ENCODE measurements around the gene RCAN2.

The RCAN2 gene

DNA sequence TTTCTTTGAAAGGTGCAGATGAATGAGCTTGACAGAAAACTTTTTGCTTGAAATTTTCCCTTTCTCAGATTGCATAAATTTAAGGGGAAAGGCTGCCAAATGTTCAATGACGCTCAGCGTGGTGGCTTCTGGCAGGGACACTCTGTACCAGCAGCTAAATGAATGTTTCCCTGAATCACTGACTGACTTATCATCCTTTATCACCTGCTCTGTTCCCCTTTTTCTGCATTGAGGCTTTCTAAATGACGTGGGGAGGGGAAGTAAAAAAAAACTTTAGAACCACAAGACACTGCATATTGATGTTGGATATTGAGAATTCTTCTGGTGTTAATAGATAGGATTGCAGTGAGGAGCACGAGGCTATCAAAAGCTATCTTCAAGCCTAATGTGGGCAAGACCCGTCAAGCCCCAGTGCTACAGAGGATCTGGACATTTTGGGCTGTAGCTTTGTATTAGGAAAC, 273.5 kb downstream of the RCAN2 start:
- H3K27ac Mint-ChIP-seq: no peak overlapping the region
- H3K36me3 Mint-ChIP-seq (ENCODE audit: low read depth): no peaks in the 10 kb centered on the region
- no peaks in the 10 kb centered on the region for H3K9me3 Mint-ChIP-seq
- no peaks in the 10 kb centered on the region for H3K27me3 Mint-ChIP-seq
- DNase-seq: no peak
- peaks cover 35% of the 10 kb centered on the region for H3K4me1 Mint-ChIP-seq (ENCODE audit: low read depth)
- H3K4me3 Mint-ChIP-seq: no peak overlapping the region

DNA sequence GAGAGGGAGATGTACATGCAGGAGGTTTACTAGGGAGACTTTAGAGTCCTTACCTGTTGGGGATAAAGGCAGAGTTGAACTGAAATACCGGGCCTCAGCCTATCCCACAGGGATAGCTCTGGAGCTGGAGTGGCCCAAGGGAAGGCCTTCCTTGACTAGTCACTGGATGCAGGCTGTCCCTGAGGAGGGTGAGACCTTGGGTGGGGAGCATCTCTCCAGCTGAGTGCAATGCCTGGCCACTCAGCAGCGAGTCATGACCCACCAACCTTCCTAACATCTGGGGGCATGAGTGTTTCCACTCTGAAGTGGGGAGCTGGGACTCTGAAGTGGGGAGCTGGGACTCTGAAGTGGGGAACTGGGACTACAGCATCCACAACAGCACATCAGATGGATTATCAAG, 274.4 kb downstream of the RCAN2 start:
- no peaks in the 10 kb centered on the region for H3K9me3 Mint-ChIP-seq
- H3K4me3 Mint-ChIP-seq: no peak overlapping the region
- no peaks in the 10 kb centered on the region for H3K36me3 Mint-ChIP-seq (ENCODE audit: low read depth)
- no peak overlapping the region for H3K27ac Mint-ChIP-seq
- H3K4me1 Mint-ChIP-seq (ENCODE audit: low read depth): peaks cover 35% of the 10 kb centered on the region
- no peaks in the 10 kb centered on the region for H3K27me3 Mint-ChIP-seq
- DNase-seq: no peak

DNA sequence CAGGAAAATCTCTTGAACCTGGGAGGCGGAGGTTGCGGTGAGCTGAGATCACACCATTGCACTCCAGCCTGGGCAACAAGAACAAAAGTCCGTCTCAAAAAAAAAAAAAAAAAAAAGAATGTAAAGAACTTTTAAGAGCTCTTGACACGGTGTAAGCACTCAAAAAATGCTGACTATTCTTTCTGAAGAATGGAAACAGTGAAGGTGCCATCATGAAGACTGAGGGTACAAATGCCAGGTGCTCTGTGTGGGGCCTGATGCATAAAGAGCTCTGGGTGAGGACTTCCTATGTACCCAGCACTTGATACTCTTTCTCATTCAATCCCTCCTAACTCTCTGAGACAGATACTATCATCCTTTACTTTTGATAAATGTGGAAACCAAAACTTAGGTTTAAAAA, 275.5 kb downstream of the RCAN2 start:
- Mint-ChIP-seq H3K27ac (no peak overlapping the region), H3K4me3 (no peak overlapping the region), H3K9me3 (no peaks in the 10 kb centered on the region), H3K36me3 (ENCODE audit: low read depth) (no peaks in the 10 kb centered on the region), H3K4me1 (ENCODE audit: low read depth) (peaks cover 30% of the 10 kb centered on the region), H3K27me3 (peaks cover 3% of the 10 kb centered on the region)
- DNase-seq: no peak

DNA sequence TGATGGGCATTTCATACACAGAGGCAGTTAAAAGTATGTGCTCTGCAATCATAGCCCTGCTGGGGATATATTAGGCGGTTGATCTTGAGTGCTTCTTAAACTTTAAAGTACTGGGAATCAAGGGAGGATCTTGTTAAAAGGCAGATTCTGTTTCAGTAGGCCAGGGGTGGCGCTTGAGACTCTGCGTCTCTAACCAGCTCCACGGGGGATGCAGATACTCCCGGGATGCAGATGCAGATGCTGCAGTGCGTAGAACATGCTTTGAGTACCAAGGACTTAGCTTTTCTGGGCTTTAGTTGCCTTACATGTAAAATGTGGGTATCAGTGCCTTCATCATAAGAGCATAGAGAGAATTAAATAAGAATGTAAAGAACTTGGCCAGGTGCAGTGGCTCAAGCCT, 276.0 kb downstream of the RCAN2 start:
- Mint-ChIP-seq H3K4me3 (no peak overlapping the region), H3K27me3 (peaks cover 3% of the 10 kb centered on the region), H3K27ac (no peak overlapping the region), H3K36me3 (ENCODE audit: low read depth) (no peaks in the 10 kb centered on the region), H3K4me1 (ENCODE audit: low read depth) (peaks cover 24% of the 10 kb centered on the region), H3K9me3 (no peaks in the 10 kb centered on the region)
- no peak for DNase-seq

DNA sequence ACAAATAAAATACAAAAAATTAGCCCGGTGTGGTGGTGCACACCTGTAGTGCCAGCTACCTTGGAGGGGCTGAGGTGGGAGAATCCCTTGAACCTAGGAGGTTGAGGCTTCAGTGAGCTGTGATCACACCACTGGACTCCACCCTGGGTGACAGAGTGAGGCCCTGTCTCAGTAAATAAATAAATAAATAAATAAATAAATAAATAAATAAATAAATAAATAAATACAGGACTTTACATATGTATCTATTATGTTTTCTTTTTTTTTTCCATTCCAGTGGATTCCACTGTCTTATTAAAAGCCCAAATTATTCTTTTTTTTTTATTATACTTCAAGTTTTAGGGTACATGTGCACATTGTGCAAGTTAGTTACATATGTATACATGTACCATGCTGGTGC, 279.3 kb downstream of the RCAN2 start:
- Mint-ChIP-seq H3K36me3 (ENCODE audit: low read depth) (no peaks in the 10 kb centered on the region), H3K27ac (no peak overlapping the region), H3K9me3 (no peaks in the 10 kb centered on the region), H3K4me1 (ENCODE audit: low read depth) (peaks cover 1% of the 10 kb centered on the region), H3K4me3 (no peak overlapping the region), H3K27me3 (peaks cover 10% of the 10 kb centered on the region)
- DNase-seq: no peak

DNA sequence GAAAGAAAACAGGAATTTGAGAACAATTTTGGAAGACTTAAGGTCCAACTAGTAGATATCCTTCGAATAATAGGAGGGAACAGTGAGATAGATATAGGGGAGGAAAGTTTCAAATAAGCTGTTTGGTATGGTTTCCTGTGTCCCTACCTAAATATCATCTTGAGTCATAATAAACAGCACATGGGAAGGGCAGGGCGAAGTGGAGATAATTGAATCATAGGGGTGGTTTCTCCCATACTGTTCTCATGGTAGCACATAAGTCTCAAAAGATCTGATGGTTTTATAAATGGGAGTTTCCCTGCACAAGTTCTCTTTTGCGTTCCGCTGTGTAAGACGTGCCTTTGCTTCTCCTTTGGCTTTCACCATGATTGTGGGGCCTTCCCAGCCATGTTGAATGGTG, 281.0 kb downstream of the RCAN2 start:
- Mint-ChIP-seq H3K27me3 (peaks cover 22% of the 10 kb centered on the region), H3K27ac (no peak overlapping the region), H3K4me3 (no peak overlapping the region), H3K9me3 (no peaks in the 10 kb centered on the region), H3K4me1 (ENCODE audit: low read depth) (no peaks in the 10 kb centered on the region), H3K36me3 (ENCODE audit: low read depth) (no peaks in the 10 kb centered on the region)
- no peak for DNase-seq

DNA sequence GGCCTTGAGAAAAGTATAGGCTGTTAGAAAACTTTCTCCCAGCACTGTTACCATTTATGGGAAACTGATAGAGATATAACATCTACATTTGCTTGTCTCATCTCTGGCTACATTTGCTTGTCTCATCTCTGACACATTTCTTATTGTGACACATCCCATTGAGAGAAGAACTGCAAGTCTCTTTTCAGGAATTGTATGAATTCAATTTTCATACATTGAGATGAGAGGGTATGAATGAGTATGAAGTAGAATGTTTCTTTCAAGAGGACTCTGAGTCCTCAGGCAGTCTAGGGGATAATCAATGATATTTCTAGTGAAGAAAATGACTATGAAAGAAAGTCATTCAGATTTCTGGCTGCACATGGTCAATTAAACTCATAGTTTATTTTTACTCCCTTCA, 282.9 kb downstream of the RCAN2 start:
- Mint-ChIP-seq H3K9me3 (no peaks in the 10 kb centered on the region), H3K4me3 (no peak overlapping the region), H3K27ac (no peak overlapping the region), H3K27me3 (peaks cover 26% of the 10 kb centered on the region), H3K36me3 (ENCODE audit: low read depth) (no peaks in the 10 kb centered on the region), H3K4me1 (ENCODE audit: low read depth) (no peaks in the 10 kb centered on the region)
- DNase-seq: no peak

DNA sequence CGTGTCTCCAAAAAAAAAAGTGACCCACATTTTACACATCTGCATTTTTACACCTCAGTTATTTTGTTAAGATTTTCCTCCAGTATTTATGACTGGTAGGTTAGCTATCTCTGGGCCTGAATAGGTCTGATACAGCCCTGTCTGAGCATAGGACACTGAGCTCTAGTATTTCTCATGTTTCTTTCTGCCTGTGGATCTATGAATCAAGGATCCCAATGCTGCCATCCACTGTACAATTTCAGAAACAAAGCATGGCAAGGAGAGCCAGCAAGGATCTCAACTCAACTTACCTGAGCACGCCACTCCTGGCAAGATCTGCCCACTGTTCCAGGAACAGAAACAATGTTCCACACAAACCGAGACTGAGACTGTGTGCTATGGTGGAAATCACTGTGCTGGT, 284.1 kb downstream of the RCAN2 start:
- DNase-seq: no peak
- H3K27me3 Mint-ChIP-seq: peaks cover 26% of the 10 kb centered on the region
- H3K4me1 Mint-ChIP-seq (ENCODE audit: low read depth): no peaks in the 10 kb centered on the region
- H3K27ac Mint-ChIP-seq: no peak overlapping the region
- no peaks in the 10 kb centered on the region for H3K36me3 Mint-ChIP-seq (ENCODE audit: low read depth)
- H3K4me3 Mint-ChIP-seq: no peak overlapping the region
- no peaks in the 10 kb centered on the region for H3K9me3 Mint-ChIP-seq

DNA sequence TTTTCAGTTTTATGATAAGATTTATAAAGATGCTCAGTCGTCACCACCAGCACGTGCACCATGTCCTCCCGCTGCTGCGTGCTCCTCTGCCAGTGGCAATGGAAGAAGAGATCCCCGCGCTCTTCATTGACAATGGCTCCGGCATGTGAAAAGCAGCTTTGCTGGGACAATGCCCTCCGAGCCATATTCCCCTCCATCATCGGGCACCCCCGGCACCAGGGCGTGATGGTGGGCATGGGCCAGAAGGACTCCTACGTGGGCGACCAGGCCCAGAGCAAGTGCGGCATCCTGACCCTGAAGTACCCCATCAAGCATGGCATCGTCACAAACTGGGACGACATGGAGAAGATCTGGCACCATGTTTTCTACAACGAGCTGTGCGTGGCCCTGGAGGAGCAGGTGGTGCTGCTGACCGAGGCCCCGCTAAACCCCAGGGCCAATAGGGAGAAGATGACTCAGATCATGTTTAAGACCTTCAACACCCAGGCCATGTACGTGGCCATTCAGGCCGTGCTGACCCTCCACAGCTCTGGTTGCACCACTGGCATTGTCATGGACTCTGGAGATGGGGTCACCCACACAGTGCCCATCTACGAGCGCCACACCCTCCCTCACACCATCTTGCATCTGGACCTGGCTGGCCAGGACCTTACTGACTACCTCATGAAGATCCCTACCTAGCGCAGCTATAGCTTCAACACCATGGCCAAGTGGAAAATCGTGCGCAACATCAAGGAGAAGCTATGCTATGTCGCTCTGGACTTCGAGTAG, 286.2 kb downstream of the RCAN2 start:
- no peak overlapping the region for H3K4me3 Mint-ChIP-seq
- no peaks in the 10 kb centered on the region for H3K36me3 Mint-ChIP-seq (ENCODE audit: low read depth)
- no peaks in the 10 kb centered on the region for H3K4me1 Mint-ChIP-seq (ENCODE audit: low read depth)
- peaks cover 30% of the 10 kb centered on the region for H3K27me3 Mint-ChIP-seq
- no peak overlapping the region for H3K27ac Mint-ChIP-seq
- H3K9me3 Mint-ChIP-seq: no peaks in the 10 kb centered on the region
- DNase-seq: no peak

DNA sequence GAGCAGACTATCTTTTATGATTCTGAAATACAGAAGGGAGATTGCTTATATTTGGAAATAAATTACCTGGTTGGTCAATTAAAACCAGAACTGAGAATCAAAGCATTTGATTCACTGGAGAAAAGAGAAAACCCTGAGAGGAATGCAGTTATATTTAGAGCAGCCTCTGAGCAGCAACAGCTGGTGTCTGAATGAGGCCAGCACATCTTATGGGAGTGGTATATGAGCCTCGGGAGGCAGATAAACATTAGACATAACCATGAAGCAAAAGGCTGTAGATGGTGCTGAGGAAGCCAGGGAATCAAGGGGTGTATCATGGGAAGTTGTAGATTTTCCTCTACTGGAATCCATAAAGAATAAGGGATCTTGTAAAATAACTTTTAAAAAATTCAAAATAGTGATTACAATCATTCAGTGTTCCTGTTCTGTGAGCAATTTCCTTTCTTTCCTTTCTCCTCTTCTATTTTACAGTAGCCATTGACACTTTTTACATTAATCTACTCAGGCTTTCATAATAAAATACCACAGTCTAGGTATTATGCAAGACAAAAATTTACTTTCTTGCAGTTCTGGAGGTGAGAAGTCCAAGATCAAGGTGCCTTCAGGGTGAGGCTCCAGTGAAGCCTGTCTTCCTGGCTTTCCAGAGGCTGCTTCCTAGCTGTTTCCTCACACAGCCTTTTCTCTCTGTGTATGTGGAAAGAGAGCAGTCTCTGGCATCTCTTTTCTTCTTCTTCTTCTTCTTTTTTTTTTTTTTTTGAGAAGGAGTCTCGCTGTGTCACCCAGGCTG, 287.7 kb downstream of the RCAN2 start:
- no peaks in the 10 kb centered on the region for H3K36me3 Mint-ChIP-seq (ENCODE audit: low read depth)
- no peaks in the 10 kb centered on the region for H3K4me1 Mint-ChIP-seq (ENCODE audit: low read depth)
- no peaks in the 10 kb centered on the region for H3K9me3 Mint-ChIP-seq
- H3K4me3 Mint-ChIP-seq: no peak overlapping the region
- no peak overlapping the region for H3K27ac Mint-ChIP-seq
- DNase-seq: no peak
- peaks cover 30% of the 10 kb centered on the region for H3K27me3 Mint-ChIP-seq

DNA sequence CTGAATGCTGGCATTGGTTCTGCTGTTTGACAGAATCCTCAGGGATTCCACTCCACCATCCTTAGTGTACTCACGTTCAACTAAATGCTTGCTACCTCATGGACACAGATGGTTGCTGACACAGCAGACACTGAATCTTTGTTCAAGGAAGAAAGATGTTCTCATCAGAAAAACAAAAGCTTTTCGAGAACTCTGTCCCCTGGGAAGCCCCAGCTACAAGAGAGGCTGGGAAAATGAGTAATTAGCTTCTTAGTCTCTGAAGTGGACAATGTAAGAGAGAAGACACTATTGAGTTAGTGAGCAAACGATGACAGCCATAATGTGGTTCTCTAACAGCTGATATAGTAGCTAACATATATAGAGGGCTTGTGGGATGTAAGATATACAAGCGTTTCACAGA, 289.5 kb downstream of the RCAN2 start:
- H3K36me3 Mint-ChIP-seq (ENCODE audit: low read depth): no peaks in the 10 kb centered on the region
- H3K9me3 Mint-ChIP-seq: no peaks in the 10 kb centered on the region
- H3K27ac Mint-ChIP-seq: no peak overlapping the region
- H3K4me1 Mint-ChIP-seq (ENCODE audit: low read depth): no peaks in the 10 kb centered on the region
- H3K27me3 Mint-ChIP-seq: peaks cover 29% of the 10 kb centered on the region
- no peak for DNase-seq
- no peak overlapping the region for H3K4me3 Mint-ChIP-seq

DNA sequence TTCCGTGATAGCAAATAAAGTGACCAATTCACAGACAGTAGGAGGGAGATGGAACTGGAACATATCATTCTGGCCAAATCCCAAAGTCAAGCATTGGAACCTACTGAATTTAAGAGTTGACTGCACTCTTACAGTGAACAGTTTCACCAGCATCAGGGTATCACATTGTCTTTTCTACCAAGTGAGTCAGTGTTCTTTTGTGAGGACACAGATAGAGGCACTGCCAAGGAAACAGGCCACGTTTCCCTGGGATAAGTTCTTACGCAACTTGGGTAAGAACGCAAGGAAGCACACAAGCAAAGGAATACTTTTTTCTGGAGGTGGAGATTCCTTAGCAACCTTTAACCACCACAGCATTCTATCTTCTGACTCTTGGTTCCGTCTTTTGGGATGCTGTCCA, 291.9 kb downstream of the RCAN2 start:
- Mint-ChIP-seq H3K27me3 (peaks cover 17% of the 10 kb centered on the region), H3K4me3 (no peak overlapping the region), H3K4me1 (ENCODE audit: low read depth) (no peaks in the 10 kb centered on the region), H3K9me3 (no peaks in the 10 kb centered on the region), H3K27ac (no peak overlapping the region), H3K36me3 (ENCODE audit: low read depth) (no peaks in the 10 kb centered on the region)
- DNase-seq: no peak

DNA sequence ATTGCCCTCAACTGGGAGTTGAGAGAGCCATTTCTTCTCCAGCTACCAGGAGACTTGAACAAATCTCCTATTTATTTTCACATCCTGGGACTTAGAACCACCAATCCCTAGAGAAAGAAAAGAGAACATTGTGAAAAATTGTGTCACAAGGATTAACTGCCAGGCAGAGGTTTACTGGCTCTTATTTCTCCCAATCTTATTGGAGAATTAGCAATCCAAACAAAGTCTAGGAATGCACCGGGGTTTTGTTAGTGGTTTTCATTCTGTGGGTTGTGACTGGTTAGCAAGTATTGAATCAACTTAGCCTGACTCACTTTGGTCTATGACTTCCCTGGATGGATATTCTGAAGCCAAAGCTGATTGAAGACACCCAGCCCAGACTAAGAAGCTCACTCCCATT, 299.3 kb downstream of the RCAN2 start:
- Mint-ChIP-seq H3K27me3 (peaks cover 32% of the 10 kb centered on the region), H3K4me1 (ENCODE audit: low read depth) (no peaks in the 10 kb centered on the region), H3K27ac (no peak overlapping the region), H3K9me3 (no peaks in the 10 kb centered on the region), H3K36me3 (ENCODE audit: low read depth) (no peaks in the 10 kb centered on the region), H3K4me3 (no peak overlapping the region)
- DNase-seq: no peak

DNA sequence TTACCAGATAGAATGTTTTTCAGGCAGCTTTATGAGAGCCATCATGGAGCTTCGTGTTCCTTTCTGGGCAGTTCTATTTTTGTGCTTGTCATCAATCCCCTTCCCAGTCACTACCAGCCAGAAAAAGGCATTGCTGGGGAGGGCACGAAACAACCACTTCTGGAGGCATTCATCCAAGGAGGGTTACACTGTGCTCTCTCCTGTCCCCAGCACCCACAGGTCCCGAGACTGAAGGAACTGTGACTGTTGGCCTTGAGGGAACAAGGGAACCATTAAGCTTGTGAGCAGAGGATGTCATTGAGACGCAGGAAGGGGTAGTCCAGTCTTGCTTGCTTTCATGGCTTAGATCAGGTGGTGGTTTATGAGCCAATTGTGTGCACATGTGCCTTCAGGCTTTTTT, 300.4 kb downstream of the RCAN2 start:
- no peaks in the 10 kb centered on the region for H3K9me3 Mint-ChIP-seq

DNA sequence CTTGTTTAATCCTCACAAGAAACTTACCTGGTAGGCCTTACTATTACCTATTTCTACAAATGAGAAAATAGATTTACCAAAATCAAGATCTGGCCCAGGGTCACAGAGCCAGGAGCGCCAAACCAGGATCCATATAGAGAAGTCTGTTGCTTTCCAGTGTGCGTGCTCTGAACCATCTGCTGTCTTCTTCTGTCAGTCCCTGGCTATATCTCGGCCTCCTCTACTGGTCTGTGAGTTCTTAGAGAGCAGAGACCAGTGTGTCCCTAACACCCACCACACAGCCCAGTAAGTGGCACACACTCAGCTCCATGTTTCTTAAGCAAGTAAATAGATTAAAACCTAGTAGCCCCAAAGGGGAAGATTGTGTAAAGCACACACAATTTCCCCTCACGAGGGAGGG, 301.5 kb downstream of the RCAN2 start:
- peaks cover 38% of the 10 kb centered on the region for H3K27me3 Mint-ChIP-seq
- no peak overlapping the region for H3K27ac Mint-ChIP-seq
- H3K9me3 Mint-ChIP-seq: no peaks in the 10 kb centered on the region
- no peak overlapping the region for H3K4me3 Mint-ChIP-seq
- H3K4me1 Mint-ChIP-seq (ENCODE audit: low read depth): no peaks in the 10 kb centered on the region
- DNase-seq: no peak
- no peaks in the 10 kb centered on the region for H3K36me3 Mint-ChIP-seq (ENCODE audit: low read depth)

More for the DNA sequence above, 300.4 kb downstream of the RCAN2 start:
- Mint-ChIP-seq H3K36me3 (ENCODE audit: low read depth) (no peaks in the 10 kb centered on the region), H3K27ac (no peak overlapping the region), H3K27me3 (peaks cover 28% of the 10 kb centered on the region), H3K4me3 (no peak overlapping the region), H3K4me1 (ENCODE audit: low read depth) (no peaks in the 10 kb centered on the region)
- DNase-seq: no peak

Measured in activated T-cell treated with anti-CD3 and anti-CD28 coated beads, Interleukin-2, amount 50 U/mL, for 24 hours (primary cell).